NCI-H748 treated with DMSO at 0.1 percent for 48 hours (cell line): ENCODE measurements around the gene CEMIP.

Source experiments
- DNase-seq: peaks from one replicate; lab custom pipeline; 2025; lab: John Stamatoyannopoulos, UW

The CEMIP gene

GRCh38 chr15:80778964-80779657 lies at the start of gene CEMIP:
Gene CEMIP (plus strand): TSS chr15:80779370. CDS start chr15:80873880, 94,510 bp downstream.
- DNase-seq = peak; percentile 47

- DNase-seq = no peak
Measured at GRCh38 chr15:80730387-80730786, 48.8 kb upstream of the CEMIP start.

- DNase-seq = no peak
Measured at GRCh38 chr15:80730926-80731325, 48.2 kb upstream of the CEMIP start.

- no peak for DNase-seq
Measured at GRCh38 chr15:80732167-80732566, 47.0 kb upstream of the CEMIP start.

GRCh38 chr15:80732818-80733217 lies 46.4 kb upstream of the CEMIP start:
- DNase-seq = no peak

- no peak for DNase-seq
Measured at GRCh38 chr15:80733460-80733859, 45.7 kb upstream of the CEMIP start.

- DNase-seq = no peak
Measured at GRCh38 chr15:80735344-80735743, 43.8 kb upstream of the CEMIP start.

GRCh38 chr15:80736560-80736959 lies 42.6 kb upstream of the CEMIP start:
- DNase-seq = no peak

GRCh38 chr15:80739919-80740318 lies 39.3 kb upstream of the CEMIP start:
- no peak for DNase-seq

GRCh38 chr15:80742081-80742480 lies 37.1 kb upstream of the CEMIP start:
- DNase-seq = no peak

GRCh38 chr15:80743189-80743833 lies 35.9 kb upstream of the CEMIP start:
- peak; percentile 33 for DNase-seq

- no peak for DNase-seq
Measured at GRCh38 chr15:80744415-80744814, 34.8 kb upstream of the CEMIP start.

- no peak for DNase-seq
Measured at GRCh38 chr15:80744826-80745225, 34.3 kb upstream of the CEMIP start.

- no peak for DNase-seq
Measured at GRCh38 chr15:80745888-80746287, 33.3 kb upstream of the CEMIP start.

GRCh38 chr15:80747317-80748053 lies 31.7 kb upstream of the CEMIP start:
- no peak for DNase-seq

GRCh38 chr15:80749589-80749988 lies 29.6 kb upstream of the CEMIP start:
- DNase-seq = no peak

GRCh38 chr15:80750575-80750974 lies 28.6 kb upstream of the CEMIP start:
- no peak for DNase-seq

- no peak for DNase-seq
Measured at GRCh38 chr15:80752204-80752603, 27.0 kb upstream of the CEMIP start.

GRCh38 chr15:80753161-80753560 lies 26.0 kb upstream of the CEMIP start:
- no peak for DNase-seq

GRCh38 chr15:80754014-80754413 lies 25.2 kb upstream of the CEMIP start:
- DNase-seq = no peak

GRCh38 chr15:80755885-80756284 lies 23.3 kb upstream of the CEMIP start:
- no peak for DNase-seq

GRCh38 chr15:80758130-80758745 lies 20.9 kb upstream of the CEMIP start:
- no peak for DNase-seq

- no peak for DNase-seq
Measured at GRCh38 chr15:80760960-80761359, 18.2 kb upstream of the CEMIP start.
